H1 (cell line): Measurements from ENCODE around the gene FOLR3. TPM values are rescaled to one million over a fixed set of nuclear protein-coding genes. Genes with fewer than 3 reads are reported as not detected.

Experiments
- ASH2L ChIP-seq: fragments of 200-600, 300-600 bp; sonication (generic); IDR thresholded peaks from one replicate; pipeline ENCODE4 v1.7.1; 2017; ENCODE audit warnings: low read length
- BCL11A ChIP-seq, 2 experiments: IDR thresholded peaks; one replicate each; pipeline ENCODE4 v1.6.1; 2011; ENCODE audit warnings: low read depth in 2 of 2, low read length in 2 of 2, mild to moderate bottlenecking in 2 of 2
- CBX8 ChIP-seq: fragments of 300-800, 300-1000 bp; sonication (generic); IDR thresholded peaks from 2 replicates; pipeline ENCODE4 v1.7.1; 2016; ENCODE audit warnings: low read depth, low read length, borderline replicate concordance
- CREB1 ChIP-seq: IDR thresholded peaks from 2 replicates; pipeline ENCODE4 v1.6.1; 2012; ENCODE audit warnings: inconsistent platforms
- CTCF ChIP-seq, 3 experiments: IDR thresholded peaks; 1 replicate in 2 of 3; 2 replicates in 1 of 3; pipeline versions ENCODE4 v1.5.1 to v1.6.1; 2011; ENCODE audit warnings: low read length in 3 of 3, mild to moderate bottlenecking in 3 of 3, inconsistent platforms in 2 of 3, low read depth in 1 of 3, moderate library complexity in 1 of 3; ENCODE audit not compliant: insufficient read depth in 1 of 3; ENCODE audit errors: control extremely low read depth in 1 of 3
- GABPA ChIP-seq: IDR thresholded peaks from 2 replicates; pipeline ENCODE4 v1.6.1; 2011; ENCODE audit warnings: mild to moderate bottlenecking, low read length, moderate library complexity, borderline replicate concordance; ENCODE audit not compliant: insufficient read depth
- HDAC2 ChIP-seq, 2 experiments: fragments of 300-600 bp in 1 of 2; sonication (generic) in 1 of 2; IDR thresholded peaks; 2 replicates each; pipeline ENCODE4 v1.6.1; 2011 to 2012; ENCODE audit warnings: low read depth in 2 of 2, low read length in 2 of 2, mild to moderate bottlenecking in 2 of 2, moderate library complexity in 2 of 2, borderline replicate concordance in 1 of 2, inconsistent platforms in 1 of 2
- HDAC6 ChIP-seq: IDR thresholded peaks from one replicate; pipeline ENCODE4 v1.7.1; 2012; ENCODE audit warnings: low read depth, mild to moderate bottlenecking, inconsistent platforms, low read length, moderate library complexity
- KDM1A ChIP-seq: fragments of 200-600, 300-600 bp; sonication (generic); IDR thresholded peaks from 2 replicates; pipeline ENCODE4 v1.7.1; 2016; ENCODE audit warnings: mild to moderate bottlenecking, low read length, borderline replicate concordance
- MAX ChIP-seq: IDR thresholded peaks from 2 replicates; pipeline ENCODE4 v1.6.1; 2012; ENCODE audit warnings: inconsistent platforms
- NANOG ChIP-seq: IDR thresholded peaks from 2 replicates; pipeline ENCODE4 v1.6.1; 2011; ENCODE audit warnings: low read length, low read depth, mild to moderate bottlenecking, inconsistent platforms; ENCODE audit not compliant: insufficient read depth, poor library complexity, severe bottlenecking
- PHF8 ChIP-seq: fragments of 200-600 bp; sonication (generic); conservative IDR thresholded peaks from 2 replicates; pipeline ENCODE4 v1.7.1; 2012; ENCODE audit warnings: low read depth, mild to moderate bottlenecking, inconsistent platforms, low read length, moderate library complexity
- POLR2A ChIP-seq, 2 experiments: IDR thresholded peaks; 1 replicate in 1 of 2; 2 replicates in 1 of 2; pipeline ENCODE4 v1.6.1; 2011; ENCODE audit warnings: low read depth in 2 of 2, low read length in 2 of 2, mild to moderate bottlenecking in 2 of 2; ENCODE audit errors: control extremely low read depth in 1 of 2
- RAD21 ChIP-seq, 2 experiments: IDR thresholded peaks in 1 of 2; conservative IDR thresholded peaks in 1 of 2; 2 replicates each; pipeline ENCODE4 v1.6.1; 2011; ENCODE audit warnings: low read depth in 2 of 2, low read length in 2 of 2, improper control_type of control experiment in 1 of 2, inconsistent platforms in 1 of 2, mild to moderate bottlenecking in 1 of 2, moderate library complexity in 1 of 2
- RFX5 ChIP-seq: IDR thresholded peaks from 2 replicates; pipeline ENCODE4 v1.6.1; 2011; ENCODE audit warnings: low read depth, low read length, improper control_type of control experiment, borderline replicate concordance
- RNF2 ChIP-seq: fragments of 200-900, 300-1000 bp; sonication (generic); IDR thresholded peaks from 2 replicates; pipeline ENCODE4 v1.7.1; 2016; ENCODE audit warnings: borderline replicate concordance, low read depth, mild to moderate bottlenecking, antibody characterized with exemption, low read length; ENCODE audit not compliant: poor library complexity, severe bottlenecking; ENCODE audit errors: missing control alignments
- SIRT6 ChIP-seq: IDR thresholded peaks from one replicate; pipeline ENCODE4 v1.7.1; 2012; ENCODE audit warnings: low read length, inconsistent platforms
- TAF1 ChIP-seq: IDR thresholded peaks from 2 replicates; pipeline ENCODE4 v1.6.1; 2011; ENCODE audit warnings: mild to moderate bottlenecking, low read depth, low read length
- TBP ChIP-seq: IDR thresholded peaks from 2 replicates; pipeline ENCODE4 v1.6.1; 2011; ENCODE audit warnings: low read depth, low read length, improper control_type of control experiment
- ZNF274 ChIP-seq: IDR thresholded peaks from 2 replicates; pipeline ENCODE4 v1.7.0; 2012; ENCODE audit warnings: low read length, borderline replicate concordance; ENCODE audit errors: extremely low read depth
- polyA plus RNA-seq, 7 experiments: library from polyadenylated mRNA; depleted of rRNA in 3 of 7; stranded (reverse) in 5 of 7; unstranded in 2 of 7; fragments of >200 nt in 5 of 7; fragments of 200-250 nt in 2 of 7; gene quantifications; 1 replicate in 5 of 7; 2 replicates in 1 of 7; 4 replicates in 1 of 7; pipeline versions ENCODE4 v1.2.1 to v1.2.3, GENCODE V29; 2011 to 2013; ENCODE audit warnings: missing spikeins in 2 of 7, mixed read lengths in 2 of 7
- total RNA-seq: library from RNA; stranded (reverse); fragmentation: NEBNext Ultra II Directional; extraction: Animal tissue kit (Norgen Biotek cat#: 25700); gene quantifications from 2 replicates; pipeline ENCODE4 v1.2.1, GENCODE V29; 2021

Gene FOLR3
- total and polyA plus RNA-seq, 2 of the 8 experiments (the other 6 are each of a cell fraction or from before 2014, with no cell fraction given) = not detected

- peak in 1 of 2 experiments; percentile 46; a peak in 1 of 4 replicates for TF ChIP-seq HDAC2 (IDR thresholded peaks at IDR 0.05; ENCODE audit: borderline replicate concordance in 1 of 2, low read depth in 2 of 2, low read length in 2 of 2)
- peak; percentile 22 for TF ChIP-seq NANOG
- peak; percentile 48 for TF ChIP-seq ASH2L
- no peak for TF ChIP-seq HDAC6
- no peak for TF ChIP-seq CBX8
- TF ChIP-seq RNF2 = no peak
- TF ChIP-seq POLR2A (IDR thresholded peaks at IDR 0.05; ENCODE audit: control extremely low read depth in 1 of 2, low read depth in 2 of 2, low read length in 2 of 2) = peak; percentile 88 to 96
- TF ChIP-seq KDM1A = no peak
- peak; percentile 84 for TF ChIP-seq TAF1
- TF ChIP-seq BCL11A (IDR thresholded peaks at IDR 0.05; ENCODE audit: low read depth in 2 of 2, low read length in 2 of 2) = no peak
- no peak for TF ChIP-seq ZNF274
- TF ChIP-seq SIRT6 = no peak
- no peak for TF ChIP-seq RFX5
- TF ChIP-seq CTCF (IDR thresholded peaks at IDR 0.05; ENCODE audit: control extremely low read depth in 1 of 3, insufficient read depth in 1 of 3, low read depth in 1 of 3, low read length in 3 of 3) = peak; percentile 16 to 60 (median 36); a peak in 3 of 4 replicates
- peak; percentile 51; the same call in 1 of the 2 replicates for TF ChIP-seq CREB1
- peak; percentile 66 for TF ChIP-seq TBP
- TF ChIP-seq GABPA = no peak
- peak; percentile 21 to 37; a peak in 2 of 4 replicates for TF ChIP-seq RAD21 (IDR thresholded peaks at IDR 0.05 in 1 of 2, conservative IDR thresholded peaks at IDR 0.05 in 1 of 2; ENCODE audit: low read depth in 2 of 2, low read length in 2 of 2)
- TF ChIP-seq MAX = peak; percentile 88
- TF ChIP-seq PHF8 = peak; percentile 95
These were observed 32.4 kb upstream of the FOLR3 start, which contains the start of gene LAMTOR1 (continued) for GRCh38 chr11:72102946-72103753.
